Stimulated activated CD8-positive, alpha-beta memory T cell treated with anti-CD3 and anti-CD28 coated beads, Interleukin-15, amount 100 ng/mL, for 4 hours (primary cell): ENCODE measurements around the gene TECTA.
"Not testable (repeated sequence)": the region's sequence is repeated elsewhere in the genome, so short reads cannot be mapped to it uniquely, and the experiment has no call there.

Source experiments
- DNase-seq, 2 donors: peaks; one replicate each; pipeline ENCODE4 v3.0.0-alpha.2; 2020; ENCODE audit warnings: low read depth in 2 of 2

TECTA gene

DNA sequence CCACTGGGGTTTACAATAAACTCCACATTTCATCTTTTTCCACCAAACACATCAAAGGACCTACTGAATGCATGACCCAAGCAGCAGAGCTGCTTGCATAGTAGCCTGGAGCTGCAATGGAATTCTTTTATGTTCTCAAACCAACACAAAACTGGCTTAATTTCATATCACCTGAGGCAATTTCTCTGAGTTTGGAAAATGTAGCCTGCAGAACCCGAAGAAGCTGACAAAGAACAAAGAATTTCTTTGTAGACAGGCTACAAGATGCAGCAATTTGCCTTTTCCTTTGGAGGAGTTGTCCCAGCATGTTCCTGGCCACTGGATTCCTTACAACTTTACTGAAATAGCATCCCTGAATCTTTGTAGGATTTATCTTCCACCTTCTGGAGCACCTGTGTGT is 5.5 kb upstream of the TECTA start:
- DNase-seq, result no peak

DNA sequence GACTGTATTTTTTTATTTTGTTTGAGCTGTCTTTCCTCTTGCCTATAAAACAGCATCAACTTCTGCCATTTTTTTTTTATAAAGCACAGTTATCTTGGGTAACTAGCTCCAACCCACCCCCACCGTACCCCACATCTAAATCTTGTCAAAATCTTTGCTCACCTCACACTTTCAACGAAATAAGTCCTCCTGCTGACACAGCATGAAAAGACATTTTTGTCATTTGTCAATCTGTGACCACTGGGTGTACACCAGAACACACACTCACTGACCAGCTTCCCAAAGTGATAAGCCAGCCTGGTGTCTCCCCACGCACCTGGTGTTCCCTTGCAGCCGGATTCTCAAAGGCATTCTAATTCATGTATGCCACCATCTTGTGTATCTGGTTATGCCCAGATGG is 1.7 kb upstream of the TECTA start:
- DNase-seq, result no peak

DNA sequence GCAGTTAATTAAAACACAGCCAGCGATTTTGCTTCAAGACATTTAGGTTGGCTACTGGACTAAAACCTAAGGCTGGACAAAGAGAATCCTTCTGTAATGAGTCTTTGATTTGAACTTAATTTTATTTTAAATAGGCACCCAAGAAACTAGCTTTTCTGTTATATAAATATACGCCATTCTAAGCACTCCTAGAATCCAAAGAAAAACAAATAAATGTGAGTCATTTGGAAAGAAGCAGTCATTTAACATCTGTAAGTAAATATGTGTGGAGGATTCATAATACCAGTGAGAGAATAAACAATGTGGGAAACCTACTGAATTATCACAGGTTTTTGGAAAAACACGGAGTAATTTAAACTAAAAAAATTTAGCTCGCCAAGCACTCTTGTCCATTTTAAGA is 1.2 kb upstream of the TECTA start:
- no peak for DNase-seq

DNA sequence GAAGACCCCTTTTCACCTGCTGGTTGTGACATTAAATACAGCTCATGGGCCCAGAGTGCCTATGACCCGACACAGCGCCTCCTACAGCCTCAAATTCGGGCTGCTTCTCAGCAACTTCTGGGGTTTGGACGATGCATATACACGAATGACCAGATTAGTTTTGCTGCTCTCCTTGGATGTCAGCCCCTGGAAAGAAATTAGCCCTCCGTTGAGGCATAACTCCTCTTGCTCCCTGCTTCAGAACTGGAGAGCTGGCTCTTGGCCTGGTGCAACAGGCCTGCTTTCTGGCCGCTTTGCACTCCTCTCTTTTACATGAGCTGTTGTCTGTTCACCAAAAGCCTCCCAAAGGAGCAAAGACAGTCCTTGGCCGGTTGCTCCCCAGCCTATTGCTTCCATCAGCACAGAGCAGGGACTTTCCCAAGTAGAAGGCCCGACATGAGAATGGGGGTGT is 3.3 kb downstream of the TECTA start:
- no peak for DNase-seq

DNA sequence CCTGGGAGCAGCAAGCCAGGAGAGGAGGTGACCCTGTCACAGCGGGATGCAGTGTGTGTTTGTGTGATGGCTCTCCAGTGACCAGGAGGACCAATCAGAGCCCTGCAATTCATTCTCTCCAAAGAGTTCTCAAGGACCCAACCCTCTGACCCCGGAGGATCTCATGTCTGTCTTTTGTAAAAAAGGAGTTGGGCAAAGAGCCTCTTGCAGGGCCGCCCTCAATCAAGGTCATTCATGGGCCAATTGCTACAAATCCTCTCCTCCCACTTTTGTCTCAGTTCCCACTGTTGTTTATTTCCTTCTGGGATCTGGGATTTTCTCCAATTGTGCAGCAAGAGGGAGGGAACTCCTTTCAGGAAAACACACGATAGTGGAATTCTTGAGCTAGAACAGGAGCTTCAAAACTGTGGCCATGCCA is 4.0 kb downstream of the TECTA start:
- DNase-seq, result no peak

DNA sequence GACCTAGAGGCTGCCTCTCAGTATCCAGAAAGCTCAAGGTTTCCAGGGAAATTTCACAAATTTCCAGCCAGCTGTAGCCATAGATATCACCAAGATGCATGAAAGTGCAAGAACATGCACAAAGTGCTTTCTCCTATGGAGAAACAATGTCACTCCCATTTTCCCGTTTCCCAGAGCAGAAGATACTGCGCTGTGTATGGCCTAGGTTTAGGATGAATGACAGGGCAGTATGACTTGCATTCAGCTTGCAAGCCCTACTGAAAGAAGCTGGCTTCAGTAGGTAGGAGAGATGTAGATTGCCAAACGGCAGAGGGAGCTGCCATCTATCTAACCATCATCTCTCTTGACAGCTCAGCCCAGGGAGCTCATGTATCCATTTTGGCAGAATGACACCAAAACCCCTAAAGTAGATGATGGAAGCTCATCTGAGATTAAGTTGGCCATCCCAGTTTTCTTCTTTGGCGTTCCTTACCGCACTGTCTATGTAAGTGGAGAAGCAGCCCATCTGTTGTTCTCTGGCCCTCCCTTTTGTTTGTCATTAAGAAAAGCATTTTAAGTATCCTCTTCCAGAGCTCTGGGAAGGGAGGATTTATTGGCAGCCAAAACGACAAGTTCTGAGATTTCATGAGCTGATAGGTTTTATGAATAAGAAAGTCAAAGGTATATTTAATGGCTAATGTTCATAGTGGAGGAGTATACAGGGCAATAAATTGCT is 4.6 kb downstream of the TECTA start:
- DNase-seq, result no peak

DNA sequence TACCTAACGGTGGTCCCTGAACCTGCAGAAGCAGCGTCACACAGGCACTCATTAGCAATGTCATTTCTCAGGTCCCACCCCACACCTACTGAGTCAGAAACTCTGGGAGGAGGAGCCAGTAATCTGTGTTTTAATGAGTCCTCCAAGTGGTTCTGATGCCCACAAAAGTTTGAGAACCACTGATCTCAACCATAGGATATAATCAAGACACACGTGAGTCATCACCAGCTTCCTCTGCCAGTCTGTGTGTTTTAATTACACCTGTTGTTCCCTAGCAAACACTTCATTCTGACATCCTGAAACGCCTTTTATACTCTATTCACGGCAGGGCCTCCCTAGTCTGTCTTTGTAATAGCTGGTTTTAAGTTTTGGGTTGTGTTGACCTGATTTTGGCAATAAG is 5.8 kb downstream of the TECTA start:
- no peak for DNase-seq

DNA sequence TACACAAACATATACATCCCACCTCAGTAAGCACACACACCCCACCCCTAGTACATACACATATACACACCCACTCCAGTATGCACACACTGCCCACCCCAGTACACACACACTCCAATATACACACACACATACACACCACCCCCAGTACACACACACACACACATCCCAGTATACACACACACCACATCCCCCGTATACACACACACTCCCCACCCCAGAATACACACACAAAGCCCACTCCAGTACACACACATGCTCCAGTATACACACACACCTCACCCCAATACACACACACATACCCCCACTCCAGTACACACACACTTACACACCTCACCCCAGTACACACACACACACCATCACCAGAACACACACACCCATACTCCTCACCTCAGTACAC is 7.4 kb downstream of the TECTA start:
- DNase-seq, result no peak

DNA sequence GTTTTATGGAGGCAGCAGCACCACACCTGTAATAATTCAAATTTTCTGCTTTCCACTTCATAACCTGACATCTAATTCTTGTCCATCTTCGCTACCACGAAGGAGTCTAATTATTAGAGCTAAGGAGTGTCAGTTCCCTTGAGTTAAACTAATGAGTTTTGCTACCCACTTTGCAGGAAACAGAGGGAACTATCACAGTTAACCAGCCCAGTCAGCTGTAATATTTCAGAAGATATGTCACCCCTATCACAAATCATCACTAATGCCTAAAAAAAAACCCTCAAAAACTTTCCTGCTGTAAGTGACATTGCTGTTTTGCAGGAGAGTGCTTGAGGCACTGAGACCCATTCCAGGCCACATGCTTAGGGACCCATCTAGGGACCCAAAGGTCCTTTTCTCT is 8.4 kb downstream of the TECTA start:
- no peak for DNase-seq

DNA sequence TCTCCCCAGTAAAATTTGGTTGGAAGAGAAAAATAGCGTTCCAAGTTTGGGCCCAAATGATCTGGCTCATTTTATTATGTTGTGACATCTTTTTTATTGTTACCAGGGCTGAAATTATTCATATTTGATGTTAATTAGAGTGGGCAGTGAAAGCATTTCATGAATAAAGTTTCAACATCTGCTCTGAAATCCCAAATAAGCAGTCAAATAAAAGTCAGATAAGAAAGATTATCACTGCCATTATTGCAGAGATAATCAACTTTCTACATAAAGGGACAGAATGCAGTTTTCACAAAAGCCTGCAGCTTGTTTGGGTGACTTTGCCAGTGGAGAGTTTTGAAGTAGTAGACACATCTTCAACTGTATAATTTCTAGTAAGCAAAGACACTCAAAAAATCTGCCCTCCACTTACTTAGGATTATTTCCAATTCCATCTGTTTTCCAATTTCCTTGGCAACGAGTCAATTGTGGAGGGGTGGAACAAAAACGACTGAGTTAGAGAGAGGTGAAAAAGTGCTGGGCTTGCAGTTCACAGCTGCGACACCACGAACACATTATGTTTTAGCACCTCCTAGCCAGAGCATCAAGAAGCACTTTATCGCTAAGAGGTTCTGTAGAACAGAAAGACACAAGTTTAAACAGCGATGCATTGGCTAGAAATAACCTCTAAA is 9.0 kb downstream of the TECTA start:
- DNase-seq, result no peak

DNA sequence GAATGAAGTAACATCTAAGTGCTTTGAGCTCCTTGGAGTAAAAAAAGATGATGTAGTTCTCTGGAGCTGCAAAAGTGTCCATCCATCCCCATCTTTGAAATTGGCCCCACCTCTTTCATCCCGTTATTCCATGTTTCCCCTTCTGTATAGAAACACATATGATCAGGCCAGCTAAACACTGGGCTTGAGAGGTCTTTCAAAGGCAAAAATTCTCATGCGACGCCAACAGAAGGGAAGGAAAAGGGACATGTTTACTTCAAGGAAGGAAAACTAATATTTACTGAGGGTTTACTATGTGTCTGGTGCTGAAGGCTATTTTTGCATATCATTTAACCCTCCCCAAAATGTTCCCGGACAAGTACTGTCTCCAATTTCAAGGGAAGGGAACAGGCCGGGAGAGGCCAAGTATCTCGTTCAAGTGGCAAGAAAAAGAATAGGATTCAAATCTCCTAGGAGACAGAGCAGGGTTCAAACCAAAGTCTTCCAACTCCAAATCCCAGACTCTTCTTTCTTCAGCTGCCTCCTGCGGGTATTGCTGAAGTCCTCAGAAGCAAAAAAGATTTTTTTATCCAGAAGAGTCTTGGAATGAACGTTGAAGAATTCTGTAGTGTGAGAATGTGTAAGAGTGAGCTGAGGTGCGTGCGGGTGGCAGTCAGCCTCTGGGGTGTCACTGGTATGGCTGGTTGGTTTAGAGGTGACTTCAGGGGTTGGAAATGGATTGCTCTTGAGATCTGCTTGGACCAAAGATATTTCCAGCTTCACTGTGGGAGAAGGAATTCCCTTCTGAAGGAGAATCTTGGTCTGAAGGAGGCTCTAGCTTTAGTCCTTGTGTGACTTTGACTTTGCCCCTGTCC is 10.1 kb downstream of the TECTA start:
- no peak for DNase-seq

DNA sequence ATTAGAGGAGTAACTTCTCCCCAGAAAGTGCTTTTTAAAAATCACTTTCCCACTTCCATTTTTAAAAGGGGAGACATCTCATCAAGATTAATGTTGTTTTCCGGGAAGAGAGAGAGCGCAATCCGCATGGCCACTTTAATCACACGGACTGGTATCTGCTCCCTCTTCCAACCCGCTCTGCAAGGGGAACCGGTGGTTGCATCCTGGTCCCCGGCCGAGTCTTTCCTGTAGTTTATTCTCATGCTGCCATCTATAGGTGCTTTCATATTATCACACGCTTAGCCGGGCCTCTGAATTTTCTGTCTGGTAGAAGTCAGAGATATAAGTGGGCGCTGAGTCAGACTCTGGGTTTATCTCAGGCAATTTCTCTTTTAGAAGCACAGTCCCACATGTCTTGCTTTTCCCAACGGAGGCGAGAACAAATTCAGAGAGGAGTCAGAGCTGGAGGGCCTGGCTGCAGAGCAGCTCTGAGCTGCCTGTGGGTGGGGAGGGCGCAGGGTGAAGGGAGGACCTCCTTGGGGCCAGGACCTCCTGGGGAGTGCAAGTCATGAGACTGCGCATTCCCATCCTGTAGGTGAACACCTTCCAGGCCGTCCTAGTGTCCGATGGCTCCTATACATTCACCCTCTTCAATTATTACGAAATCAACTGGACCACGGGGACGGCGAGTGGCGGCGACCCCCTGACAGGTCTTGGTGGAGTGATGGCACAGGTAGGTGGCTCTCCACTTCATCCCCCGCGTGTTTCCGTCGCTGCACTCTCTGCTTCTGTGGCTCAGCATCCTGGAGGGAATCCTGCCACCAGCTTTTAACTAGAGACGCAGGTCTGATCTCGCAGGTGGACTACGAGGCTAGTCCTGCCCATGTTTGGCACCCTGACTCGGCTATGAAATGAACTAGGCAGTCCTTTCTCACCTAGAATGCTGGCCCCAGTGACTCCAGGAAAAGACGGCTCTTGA is 11.7 kb downstream of the TECTA start:
- no peak for DNase-seq

DNA sequence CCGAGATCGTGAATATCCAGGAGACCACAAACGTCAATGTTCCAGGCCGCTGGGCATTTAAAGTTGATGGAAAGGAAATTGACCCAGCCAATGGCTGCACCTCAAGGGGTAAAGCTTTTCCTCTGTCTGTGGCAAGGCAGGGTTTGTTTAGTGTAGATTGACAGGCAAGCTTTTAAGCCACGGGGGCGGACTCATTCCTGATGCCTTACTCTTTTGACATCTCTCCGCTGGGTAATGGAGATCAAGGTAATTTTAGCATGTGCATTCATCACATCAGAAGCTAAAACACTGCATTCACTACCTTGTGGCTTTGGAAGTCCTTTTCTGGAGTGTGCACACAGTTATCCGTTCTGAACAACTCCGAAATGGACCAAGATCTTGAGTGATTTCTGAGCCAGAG is 12.6 kb downstream of the TECTA start:
- DNase-seq, result no peak

DNA sequence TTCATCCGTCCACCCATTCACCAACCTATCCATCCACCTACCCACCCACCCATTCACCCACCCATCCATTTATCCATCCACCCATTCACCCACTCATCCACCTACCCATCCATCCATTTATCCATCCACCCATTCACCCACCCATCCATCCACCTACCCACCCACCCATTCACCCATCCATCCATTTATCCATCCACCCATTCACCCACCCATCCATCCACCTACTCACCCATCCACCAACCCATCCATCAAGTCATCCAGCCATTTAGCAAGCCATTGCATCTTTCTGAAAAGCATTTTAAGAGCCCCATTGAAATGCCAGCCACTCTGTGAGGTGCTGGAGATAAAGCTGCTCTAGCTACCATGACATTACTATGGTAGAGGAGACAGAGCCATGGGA is 14.0 kb downstream of the TECTA start:
- not testable (repeated sequence) for DNase-seq

DNA sequence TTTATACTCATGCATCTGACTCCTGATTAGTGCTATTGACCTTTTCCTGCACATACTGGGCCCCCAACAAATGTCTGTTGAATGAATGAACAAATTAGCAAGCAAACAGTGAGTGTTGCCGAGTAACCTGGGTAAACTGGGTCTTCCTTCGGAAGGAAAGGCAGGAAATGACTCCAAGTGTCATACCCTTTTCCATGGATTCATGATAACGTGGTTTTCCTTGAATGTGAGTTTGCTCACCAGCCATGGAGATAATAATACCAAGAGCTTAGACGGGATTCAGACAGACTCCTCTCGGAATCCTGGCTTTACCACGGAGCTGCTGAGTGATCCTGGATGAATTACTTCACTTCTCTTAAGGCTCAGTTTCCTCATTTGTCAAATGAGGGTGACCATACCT is 16.7 kb downstream of the TECTA start:
- no peak for DNase-seq

DNA sequence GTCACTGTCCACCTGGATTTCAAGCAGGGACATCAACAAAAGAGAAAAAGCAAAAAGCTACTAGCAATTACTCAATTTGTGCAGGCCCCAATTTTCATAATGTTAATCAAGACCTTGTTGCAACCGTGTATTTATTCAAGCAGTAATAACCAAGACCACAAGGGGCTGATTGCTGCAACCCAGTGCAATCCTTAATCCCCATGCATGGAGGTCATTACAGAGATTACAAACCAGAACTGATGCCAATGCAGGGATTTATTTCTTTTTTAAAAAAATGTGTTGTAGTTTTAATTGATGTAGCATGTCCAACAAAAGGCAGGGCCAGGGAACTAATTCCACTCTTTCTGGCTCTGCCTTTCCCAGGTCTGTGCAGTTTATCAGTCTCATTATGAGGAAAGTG is 18.4 kb downstream of the TECTA start:
- no peak for DNase-seq

DNA sequence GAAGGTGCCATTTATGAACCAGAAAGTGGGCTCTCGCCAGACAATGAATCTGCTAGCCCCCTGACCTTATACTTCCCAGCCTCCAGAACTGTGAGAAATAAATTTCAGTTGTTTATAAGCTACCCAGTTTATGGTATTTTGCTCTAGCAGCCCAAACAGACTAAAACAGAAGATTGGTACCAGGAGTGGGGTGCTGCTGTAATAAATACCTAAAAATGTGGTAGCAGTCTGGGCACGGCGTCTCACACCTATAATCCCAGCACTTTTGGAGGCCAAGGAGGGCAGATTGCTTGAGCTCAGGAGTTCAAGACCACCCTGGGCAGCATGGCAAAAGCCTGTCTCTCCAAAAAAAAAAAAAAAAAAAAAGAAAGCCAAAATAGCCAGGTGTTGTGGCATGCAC is 21.3 kb downstream of the TECTA start:
- no peak for DNase-seq

DNA sequence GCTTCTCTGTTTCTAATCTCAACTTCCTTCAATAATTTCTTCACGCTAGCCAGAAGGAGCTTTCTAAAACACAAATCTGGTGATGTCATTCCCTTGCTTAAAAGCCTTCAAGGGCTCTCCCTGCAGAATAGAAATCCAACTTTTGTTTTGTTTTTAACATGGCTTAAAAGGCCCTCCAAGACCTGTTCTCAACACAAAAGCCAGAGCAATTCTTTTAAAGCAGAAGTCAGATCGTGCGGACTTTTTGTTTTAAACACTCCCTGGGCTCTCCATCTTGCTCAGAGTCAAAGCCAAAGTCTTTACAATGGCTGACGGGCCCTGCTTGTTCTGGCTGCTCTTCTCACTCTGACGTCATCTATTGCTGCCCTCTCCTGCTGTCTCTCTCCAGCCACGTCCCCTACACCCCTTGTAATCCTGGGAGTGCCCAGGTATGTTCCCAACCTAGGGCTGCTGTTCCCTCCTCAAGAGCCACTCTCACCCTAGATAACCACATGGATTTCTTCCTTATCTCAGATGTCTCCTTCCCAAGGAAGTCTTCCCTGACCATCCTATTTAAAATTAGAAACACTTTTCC is 22.5 kb downstream of the TECTA start:
- DNase-seq, result no peak

DNA sequence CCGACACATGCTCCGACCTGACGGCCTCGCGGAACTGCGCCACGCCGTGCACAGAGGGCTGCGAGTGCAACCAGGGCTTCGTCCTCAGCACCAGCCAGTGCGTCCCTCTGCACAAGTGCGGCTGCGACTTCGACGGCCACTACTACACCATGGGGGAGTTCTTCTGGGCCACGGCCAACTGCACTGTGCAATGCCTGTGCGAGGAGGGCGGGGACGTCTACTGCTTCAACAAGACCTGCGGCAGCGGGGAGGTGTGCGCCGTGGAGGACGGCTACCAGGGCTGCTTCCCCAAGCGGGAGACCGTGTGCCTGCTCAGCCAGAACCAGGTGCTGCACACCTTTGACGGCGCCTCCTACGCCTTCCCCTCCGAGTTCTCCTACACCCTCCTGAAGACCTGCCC is 26.8 kb downstream of the TECTA start:
- no peak for DNase-seq

DNA sequence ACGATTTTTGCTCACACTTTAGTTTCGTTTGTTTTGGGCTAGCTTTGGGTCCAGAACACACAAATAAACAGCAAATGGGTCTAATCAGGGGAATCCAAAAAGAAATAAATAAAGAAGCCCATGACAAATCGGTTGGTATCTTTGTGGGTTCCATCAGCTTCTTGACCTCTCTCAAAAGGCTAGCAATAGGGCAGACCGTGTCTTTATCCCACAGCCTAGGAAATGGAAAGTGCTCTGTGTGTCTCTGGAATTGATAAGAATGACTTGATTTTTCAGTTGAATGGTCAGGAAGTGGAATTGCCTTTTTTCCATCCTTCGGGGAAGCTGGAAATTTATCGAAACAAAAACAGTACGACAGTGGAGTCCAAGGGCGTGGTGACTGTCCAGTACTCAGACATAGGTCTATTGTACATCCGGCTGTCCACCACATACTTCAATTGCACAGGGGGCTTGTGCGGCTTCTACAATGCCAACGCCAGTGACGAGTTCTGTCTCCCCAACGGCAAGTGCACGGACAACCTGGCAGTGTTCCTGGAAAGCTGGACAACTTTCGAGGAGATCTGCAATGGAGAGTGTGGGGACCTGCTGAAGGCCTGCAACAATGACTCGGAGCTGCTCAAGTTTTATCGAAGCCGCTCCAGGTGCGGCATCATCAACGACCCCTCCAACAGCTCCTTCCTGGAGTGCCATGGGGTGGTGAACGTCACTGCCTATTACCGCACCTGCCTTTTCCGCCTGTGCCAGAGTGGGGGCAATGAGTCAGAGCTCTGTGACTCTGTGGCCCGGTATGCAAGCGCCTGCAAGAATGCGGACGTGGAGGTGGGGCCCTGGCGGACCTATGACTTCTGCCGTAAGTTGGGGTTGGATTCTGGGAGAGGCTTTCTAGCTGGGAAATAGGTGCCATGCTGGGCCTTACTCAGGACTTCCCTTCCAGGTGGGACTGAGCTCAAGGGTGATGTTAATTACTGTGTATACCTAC is 28.6 kb downstream of the TECTA start:
- no peak for DNase-seq
